A549 treated with AZD9567 at 1 μM for 4 hours (cell line): ENCODE data around the gene EFCAB7. TPM values are rescaled to one million over a fixed set of nuclear protein-coding genes. Genes with fewer than 3 reads are reported as not detected.

Experiments used
- total RNA-seq: library from RNA; stranded (reverse); fragments of 200-300 nt; extraction: Qiagen RNA extraction; gene quantifications from 5 replicates; pipeline ENCODE4 v1.2.3, GENCODE V29; 2022; ENCODE audit not compliant: insufficient read depth

Gene EFCAB7, protein sequence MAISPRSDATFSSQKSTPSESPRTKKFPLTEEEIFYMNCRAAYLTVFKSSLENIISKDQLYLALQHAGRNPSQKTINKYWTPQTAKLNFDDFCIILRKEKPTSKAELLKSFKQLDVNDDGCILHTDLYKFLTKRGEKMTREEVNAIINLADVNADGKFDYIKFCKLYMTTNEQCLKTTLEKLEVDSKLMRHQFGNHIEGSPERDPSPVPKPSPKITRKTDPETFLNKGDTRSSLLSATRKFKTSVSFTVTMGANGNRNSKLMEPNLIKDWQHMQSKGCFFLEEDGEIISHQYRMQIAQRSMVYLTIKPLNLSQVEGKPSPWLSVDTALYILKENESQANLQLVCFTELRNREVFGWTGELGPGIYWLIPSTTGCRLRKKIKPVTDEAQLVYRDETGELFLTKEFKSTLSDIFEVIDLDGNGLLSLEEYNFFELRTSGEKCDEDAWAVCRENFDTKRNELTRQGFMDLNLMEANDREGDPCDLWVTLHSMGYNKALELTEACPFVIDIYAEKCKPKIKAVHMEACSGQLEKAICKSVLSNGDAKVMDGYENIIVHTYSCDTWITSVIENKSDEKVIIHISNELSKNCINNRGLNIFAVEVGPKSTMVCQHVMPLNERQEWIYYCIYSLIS
- total RNA-seq = 1.9 to 4.0 TPM (median 2.1 TPM) in 5 replicates

DNA sequence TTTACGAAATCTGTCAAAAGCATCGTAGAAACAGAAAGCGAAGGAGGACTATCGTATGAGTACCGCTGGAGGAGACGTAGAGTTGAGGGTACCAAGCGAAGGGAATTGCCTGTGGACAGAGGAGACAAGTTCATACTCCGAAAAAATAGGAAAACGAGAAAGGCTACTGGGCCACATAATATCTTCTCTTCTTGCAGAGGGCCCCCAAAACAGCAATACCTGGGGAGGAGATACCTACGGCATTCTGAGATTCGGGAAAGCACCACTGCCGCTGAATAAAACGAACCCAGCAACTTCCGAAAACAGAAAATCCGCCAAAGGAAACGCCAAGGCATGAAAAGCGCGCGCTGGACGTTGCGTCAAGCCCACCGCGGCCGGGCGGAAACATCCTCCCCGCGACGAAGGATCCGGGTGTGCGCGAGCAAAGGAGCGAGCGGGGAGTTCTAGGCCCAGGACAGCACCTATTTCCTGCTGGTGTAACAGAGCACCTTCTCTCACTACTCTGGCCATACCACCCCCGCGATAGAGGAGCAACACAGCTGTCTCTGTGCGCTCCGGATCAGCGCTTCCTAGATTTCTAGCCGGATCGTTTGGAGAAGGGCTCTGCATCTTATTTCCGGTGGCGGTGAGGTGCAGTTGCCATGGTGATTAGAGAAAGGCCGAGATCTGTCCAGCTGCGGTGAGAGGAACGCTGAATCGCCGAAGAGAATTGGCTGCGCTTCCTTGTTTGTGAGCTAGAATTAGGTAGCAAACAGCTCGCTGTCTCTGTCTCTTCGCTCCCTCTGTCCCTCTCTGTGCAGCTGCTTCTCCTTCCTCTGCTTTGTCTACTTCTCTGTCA is at the start of gene EFCAB7, which contains the start of gene ITGB3BP:
EFCAB7 (plus strand) TSS at position 635 of the 838 bp plus-strand sequence. CDS start 2,048 bp downstream, outside the sequence.
ITGB3BP (minus strand) TSS at position 335 of the 838 bp plus-strand sequence; CDS start at position 243, 92 bp downstream.

DNA sequence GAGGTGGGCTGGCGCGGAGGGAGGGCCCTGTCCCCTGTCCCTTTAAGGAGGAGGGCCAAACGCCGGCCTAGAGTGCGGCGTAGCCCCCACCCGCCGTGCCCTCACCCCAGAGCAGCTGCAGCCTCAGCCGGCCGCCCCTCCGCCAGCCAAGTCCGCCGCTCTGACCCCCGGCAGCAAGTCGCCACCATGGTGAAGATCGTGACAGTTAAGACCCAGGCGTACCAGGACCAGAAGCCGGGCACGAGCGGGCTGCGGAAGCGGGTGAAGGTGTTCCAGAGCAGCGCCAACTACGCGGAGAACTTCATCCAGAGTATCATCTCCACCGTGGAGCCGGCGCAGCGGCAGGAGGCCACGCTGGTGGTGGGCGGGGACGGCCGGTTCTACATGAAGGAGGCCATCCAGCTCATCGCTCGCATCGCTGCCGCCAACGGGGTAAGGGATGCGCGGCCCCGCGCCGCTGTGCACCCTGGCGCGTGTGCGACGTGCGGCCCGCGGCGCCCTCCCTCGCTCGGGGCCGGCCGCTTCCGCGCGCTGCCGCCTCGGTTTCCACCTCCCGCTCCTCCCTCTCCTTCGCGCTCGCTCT is 70.1 kb downstream of the EFCAB7 start, which contains the start of gene PGM1:
PGM1 (plus strand) TSS at position 109 of the 583 bp plus-strand sequence; CDS start at position 187, 78 bp downstream.

Other genes with a start within 250 kb of the EFCAB7 start
- gene FOXD3, start 201.0 kb upstream of the EFCAB7 start, total RNA-seq = 0.71 to 0.90 TPM (median 0.80 TPM) in 4 of 5 replicates, not detected in the other
- 4.4 to 7.1 TPM (median 6.7 TPM) in 5 replicates for gene ALG6, start 155.9 kb upstream of the EFCAB7 start, total RNA-seq
- gene ITGB3BP, start 300 bp upstream of the EFCAB7 start, total RNA-seq = 25.1 to 31.7 TPM (median 25.4 TPM) in 5 replicates
- gene PGM1, start 69.9 kb downstream of the EFCAB7 start, total RNA-seq = 29.3 to 36.8 TPM (median 35.5 TPM) in 5 replicates